HG02981 (cell line): Measurements from ENCODE around the gene RAD51B.

ENCODE experiments used
- ATAC-seq: cut with Tn5 transposase; IDR thresholded peaks from one replicate; pipeline ENCODE4 v1.9.1; 2021; ENCODE audit warnings: mild to moderate bottlenecking, moderate library complexity; ENCODE audit not compliant: unreplicated experiment

Gene RAD51B

DNA sequence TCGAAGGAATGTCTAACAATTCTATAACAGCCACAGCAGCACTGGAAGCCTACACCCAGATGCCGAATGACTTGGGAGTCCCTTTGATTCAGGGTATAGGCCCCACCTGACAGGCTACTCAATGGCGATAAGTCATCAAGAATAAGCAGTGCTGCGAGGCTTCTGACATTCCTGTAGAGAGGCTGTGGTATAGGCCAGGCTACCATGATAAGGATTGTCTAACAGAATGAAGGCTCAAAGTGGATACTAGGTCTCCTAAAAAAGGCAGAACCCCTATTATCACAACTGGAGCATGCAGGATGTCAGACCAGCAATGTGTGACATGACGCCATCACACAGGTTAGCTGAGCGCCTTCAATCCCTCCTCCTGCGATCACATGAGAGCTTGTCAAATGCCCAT is 920.1 kb downstream of the RAD51B start:
- ATAC-seq: no peak

GRCh38 chr14:68740788-68741476 is 921.4 kb downstream of the RAD51B start:
- ATAC-seq: no peak

DNA sequence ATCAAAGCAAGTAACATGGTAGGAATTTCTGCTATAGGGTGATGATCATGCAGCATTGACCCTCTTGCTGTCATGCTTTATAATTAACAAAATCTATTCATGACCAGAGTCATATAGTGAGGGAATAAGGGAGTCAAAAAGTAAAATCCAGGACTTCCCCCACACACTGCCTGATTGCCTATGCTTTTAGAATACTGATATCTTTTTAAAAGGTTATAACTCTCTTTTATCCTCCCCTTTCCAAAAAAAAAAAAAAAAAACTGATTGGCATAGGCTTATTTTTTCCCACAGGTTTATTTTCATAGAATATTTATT is 921.9 kb downstream of the RAD51B start:
- no peak for ATAC-seq

DNA sequence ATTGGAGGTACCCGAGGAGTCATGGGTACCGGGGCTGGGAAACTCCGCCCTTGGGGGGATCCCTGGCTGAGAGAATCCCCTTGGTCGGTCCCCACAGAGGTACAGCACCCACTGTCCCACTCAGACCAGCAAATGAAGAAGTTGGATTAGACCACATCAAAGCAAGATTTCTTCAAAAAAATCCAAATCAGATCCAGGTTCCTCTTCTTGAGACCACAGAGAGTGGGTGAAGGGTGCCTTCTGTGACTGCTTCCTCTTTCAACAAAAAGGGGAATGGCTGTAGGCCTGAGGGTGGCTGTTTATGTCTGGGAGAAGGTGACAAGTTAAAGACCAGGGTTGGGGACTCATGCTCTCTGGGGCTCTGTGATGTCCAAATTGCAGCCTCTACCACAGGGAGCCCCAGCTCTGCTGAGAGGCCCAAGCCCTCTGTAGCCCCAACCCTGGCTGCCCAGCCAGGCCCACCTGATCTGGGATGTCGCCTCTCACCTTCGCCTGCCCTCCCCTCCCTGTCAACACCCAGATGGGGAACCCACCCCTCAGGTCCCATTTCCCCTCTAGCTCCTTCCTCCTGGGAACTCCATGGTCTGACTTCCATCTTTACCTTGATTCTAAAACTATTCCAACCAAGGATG is 922.4 kb downstream of the RAD51B start:
- ATAC-seq: peak; percentile 71

DNA sequence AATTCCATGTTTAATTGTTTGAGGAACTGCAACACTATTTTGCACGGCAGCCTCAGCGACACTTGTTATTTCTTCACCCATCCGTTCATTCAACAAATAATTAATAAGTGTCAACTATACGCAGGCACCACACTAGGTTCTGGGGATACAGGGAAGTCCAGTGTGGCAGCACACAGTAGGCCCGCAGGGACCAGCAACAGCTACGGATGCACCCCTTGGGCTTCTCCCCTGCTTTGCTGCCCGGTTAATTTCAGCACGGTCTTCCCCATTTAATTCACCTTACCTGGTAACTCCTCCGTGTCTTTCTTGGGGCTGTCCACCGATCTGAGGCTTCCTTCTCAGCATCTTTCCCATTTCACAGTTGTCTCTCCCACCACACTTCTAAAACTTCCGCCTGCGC is 925.0 kb downstream of the RAD51B start:
- no peak for ATAC-seq

DNA sequence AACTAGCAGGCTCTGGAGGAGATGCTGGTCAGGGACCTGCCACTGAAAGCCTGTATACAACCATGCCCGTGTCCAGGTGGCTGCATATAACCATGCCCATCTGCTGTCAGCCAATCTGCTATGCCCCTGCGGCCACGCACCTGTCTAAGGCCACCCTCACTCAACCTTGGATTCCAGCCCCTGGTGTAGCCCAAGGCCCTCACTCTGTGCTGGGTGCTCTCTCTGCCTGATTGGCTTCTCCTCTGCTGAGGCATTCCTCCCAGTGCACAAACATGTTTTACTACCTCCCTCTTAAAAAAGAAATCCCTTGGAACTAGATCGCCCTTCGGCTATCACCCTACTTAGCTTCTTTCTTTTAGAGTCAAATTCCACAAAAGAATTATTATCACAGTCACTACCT is 927.8 kb downstream of the RAD51B start:
- ATAC-seq: no peak

- ATAC-seq: no peak
Observed at GRCh38 chr14:68748260-68748659, 928.7 kb downstream of the RAD51B start.

DNA sequence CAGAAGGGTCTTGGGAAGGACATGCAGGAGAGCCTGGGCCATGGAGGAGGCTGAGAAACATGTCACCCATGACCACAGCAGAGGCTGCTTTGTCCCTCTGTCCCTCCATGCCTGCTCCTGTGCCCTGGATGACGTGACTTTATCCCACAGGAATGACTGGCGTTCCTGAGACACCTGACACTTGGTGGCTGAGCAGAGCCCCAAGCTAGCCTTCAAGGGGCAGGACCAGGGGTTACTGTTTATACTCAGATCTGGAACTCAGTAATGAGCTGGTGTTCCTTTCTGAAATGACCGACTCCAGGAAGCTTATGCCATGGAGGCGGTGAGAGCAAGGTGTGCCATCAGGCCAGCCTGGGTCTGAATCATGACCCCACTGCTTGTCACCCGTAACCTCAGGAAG is 929.1 kb downstream of the RAD51B start:
- no peak for ATAC-seq

DNA sequence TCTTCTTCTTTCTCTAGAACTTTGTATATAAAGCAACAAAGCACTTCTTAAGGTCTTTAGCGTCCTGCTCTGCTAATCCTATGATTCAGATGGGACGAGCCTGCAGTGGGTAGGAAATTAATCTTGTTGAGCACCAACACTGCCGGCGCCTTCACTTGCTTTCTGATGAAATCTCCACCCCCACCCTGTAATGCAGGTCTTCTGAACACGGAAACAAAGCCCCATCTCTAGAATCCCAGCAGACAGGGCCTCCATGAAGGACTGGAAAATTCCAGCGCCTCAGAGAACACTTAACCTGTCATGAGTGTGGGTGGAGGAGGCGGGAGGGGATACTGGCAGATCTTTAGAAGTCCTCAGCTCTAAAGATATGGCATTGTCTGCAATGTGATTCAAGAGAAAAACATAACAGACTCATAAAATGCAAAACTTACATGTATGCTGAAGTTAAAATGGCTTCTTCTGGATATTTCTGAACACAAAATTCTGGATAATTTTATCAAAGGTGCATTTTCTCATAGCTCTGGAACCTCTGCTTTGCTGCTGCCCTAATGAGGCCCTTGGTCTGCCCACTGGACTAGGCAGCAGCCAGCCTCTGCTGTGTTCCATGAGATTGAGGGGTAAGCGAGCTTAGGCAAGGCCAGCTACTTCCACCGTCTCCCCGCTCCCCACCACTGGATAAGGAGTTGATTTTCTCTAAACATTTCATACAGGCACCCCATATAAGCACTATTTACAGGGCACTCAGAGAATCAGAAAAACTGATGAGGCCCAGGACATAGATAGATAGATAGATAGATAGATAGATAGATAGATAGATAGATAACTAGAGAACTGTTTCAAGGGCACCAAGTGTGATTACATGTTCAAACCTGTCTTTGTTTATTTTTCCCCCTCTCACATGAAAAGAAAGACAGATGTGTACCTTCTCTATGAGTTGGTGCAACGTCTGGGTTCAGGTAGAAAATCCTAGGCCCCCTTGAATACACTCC is 930.2 kb downstream of the RAD51B start:
- no peak for ATAC-seq

GRCh38 chr14:68752271-68753006 is 932.9 kb downstream of the RAD51B start:
- no peak for ATAC-seq

- no peak for ATAC-seq
Observed at GRCh38 chr14:68753690-68754089, 934.1 kb downstream of the RAD51B start.

GRCh38 chr14:68755016-68755353 is 935.4 kb downstream of the RAD51B start:
- ATAC-seq: no peak

DNA sequence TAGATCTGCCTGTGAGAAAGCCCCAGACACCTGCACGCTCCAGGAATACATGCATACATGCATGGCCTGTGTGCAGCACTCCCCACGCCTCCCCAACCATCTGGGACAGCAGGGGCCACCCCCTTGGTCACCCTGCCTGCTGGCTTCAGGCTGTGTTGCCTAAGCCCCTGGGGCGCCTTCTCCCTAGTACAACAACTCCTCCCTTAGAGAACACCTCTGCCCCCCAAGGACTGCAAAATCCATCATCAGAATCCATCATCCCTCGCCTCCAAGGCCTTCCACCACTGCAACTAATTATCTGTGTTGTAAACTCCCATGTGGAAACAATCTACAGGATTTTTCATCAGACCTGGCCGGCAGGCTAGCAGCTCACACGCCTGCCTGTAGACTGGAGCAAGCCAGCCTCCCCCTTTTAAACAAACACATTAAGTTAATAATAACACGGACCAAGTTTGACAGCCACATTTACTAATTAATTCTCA is 936.5 kb downstream of the RAD51B start:
- ATAC-seq: no peak

GRCh38 chr14:68756734-68757133 is 937.2 kb downstream of the RAD51B start:
- ATAC-seq: no peak

- no peak for ATAC-seq
Observed at GRCh38 chr14:68757618-68758081, 938.1 kb downstream of the RAD51B start.

GRCh38 chr14:68758301-68758700 is 938.7 kb downstream of the RAD51B start:
- ATAC-seq: no peak

GRCh38 chr14:68759017-68759560 is 939.5 kb downstream of the RAD51B start:
- ATAC-seq: no peak

DNA sequence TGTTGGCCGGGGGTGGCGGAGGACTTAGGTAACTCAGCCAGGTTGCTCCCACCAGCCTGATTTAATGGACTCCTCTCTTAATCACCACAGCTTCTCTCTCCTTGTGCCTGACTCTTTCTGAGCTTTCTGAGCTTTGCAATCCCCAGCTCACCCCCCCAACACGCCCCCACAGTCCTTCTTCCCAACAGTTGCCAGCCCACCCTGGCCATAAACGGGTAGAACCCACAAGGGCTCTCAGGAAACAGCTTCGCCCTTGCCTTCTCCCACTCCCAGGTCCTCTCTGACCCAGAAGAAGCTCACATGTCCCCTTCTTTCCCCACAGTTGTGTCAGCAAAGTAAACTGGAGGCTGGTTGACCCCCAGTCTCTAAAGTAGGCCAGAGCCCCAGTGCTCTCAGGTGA is 940.4 kb downstream of the RAD51B start:
- ATAC-seq: no peak

DNA sequence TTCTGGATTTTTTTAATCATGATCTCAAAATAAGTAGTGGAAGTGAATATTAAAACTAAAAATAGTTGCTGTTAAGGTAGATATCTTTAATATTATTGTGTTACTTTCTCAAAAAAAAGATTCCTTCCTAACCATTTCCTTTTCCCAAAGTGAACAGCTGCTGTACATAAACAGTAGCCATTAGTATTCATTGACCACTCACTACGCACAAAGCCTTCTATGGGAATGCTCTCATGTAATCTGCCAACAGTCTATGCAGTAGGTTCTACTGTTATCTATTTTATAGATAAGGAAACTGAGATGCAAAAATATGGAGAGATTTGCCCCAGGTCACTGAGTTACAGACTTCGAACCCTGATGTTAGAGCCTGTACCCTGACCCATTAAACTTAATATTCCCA is 941.2 kb downstream of the RAD51B start:
- no peak for ATAC-seq

DNA sequence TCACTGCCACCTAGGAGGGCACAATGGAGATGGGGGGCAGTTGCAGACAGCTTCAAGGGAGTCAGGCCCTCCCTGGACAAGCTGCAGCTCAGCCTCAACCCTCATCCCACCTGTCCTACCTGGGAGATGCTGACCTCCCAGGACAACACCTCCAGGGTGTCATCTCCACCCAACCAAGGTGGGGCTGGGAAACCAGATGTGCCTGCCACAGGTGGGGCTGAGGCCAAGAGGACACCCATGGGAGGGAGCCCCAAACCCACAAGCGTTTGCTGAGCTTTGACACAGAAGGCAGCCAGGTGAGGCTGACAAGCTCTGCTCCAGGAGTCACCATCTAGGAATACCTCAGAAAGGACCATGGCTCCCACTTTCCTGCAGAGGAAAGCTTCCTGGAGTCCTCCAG is 941.8 kb downstream of the RAD51B start:
- ATAC-seq: no peak
